Panc1 (cell line): ENCODE results near the gene SH3D21. TPM values are rescaled to one million over a fixed set of nuclear protein-coding genes. Genes with fewer than 3 reads are reported as not detected.

Source experiments
- ATAC-seq: fragments of 200-7000 bp; cut with Tn5 transposase; 2 replicates; pipeline ENCODE4 v1.9.1; 2020; ENCODE audit warnings: mild to moderate bottlenecking, moderate library complexity
- BruUV-seq: library from RNA; stranded (reverse); fragments of 400-500 nt; replicated peaks from 2 replicates; lab custom pipeline; 2021; lab: Mats Ljungman, UMichigan
- CTCF ChIA-PET: fragments of 300-600 bp; sonication (Branson Sonifier 250); formaldehyde crosslinking; loops from one replicate; lab custom pipeline; 2022; ENCODE audit warnings: antibody characterized with exemption; lab: Charles Lee
- POLR2A ChIA-PET: fragments of 300-600 bp; sonication (Branson Sonifier 250); formaldehyde crosslinking; loops from one replicate; lab custom pipeline; 2022; ENCODE audit warnings: antibody characterized with exemption; lab: Charles Lee
- DNase-seq: peaks from one replicate; pipeline ENCODE4 v3.0.0-alpha.2; 2010; ENCODE audit warnings: low read depth, low spot score
- H3K27ac ChIP-seq: 2 replicates; pipeline ENCODE4 v1.5.1; 2011; ENCODE audit warnings: mild to moderate bottlenecking, low read length, inconsistent platforms
- H3K27me3 ChIP-seq: fragments of 200-500 bp; sonication (Bioruptor generic); 2 replicates; pipeline ENCODE4 v1.6.0; 2014; ENCODE audit warnings: low read length, inconsistent platforms; ENCODE audit not compliant: control insufficient read depth, insufficient read depth
- H3K36me3 ChIP-seq: fragments of 200-500 bp; sonication (Bioruptor generic); 2 replicates; pipeline ENCODE4 v1.5.1; 2014; ENCODE audit warnings: inconsistent platforms, mild to moderate bottlenecking, low read length, moderate library complexity; ENCODE audit not compliant: control insufficient read depth, insufficient read depth
- H3K4me1 ChIP-seq: 2 replicates; pipeline ENCODE4 v1.5.1; 2011; ENCODE audit warnings: inconsistent platforms, mild to moderate bottlenecking, low read length, moderate library complexity; ENCODE audit not compliant: control insufficient read depth, insufficient read depth
- H3K4me3 ChIP-seq, 2 experiments: 2 replicates each; pipeline ENCODE4 v1.5.1; 2011 to 2012; ENCODE audit warnings: low read depth in 2 of 2, low read length in 2 of 2, mild to moderate bottlenecking in 2 of 2, inconsistent platforms in 1 of 2, moderate library complexity in 1 of 2
- H3K9me3 ChIP-seq: fragments of 200-500 bp; sonication (Bioruptor generic); 2 replicates; pipeline ENCODE4 v1.5.1; 2014; ENCODE audit warnings: low read depth, mild to moderate bottlenecking, inconsistent platforms, low read length, moderate library complexity; ENCODE audit not compliant: control insufficient read depth, insufficient read depth
- POLR2AphosphoS5 ChIP-seq: IDR thresholded peaks from 2 replicates; pipeline ENCODE4 v1.6.1; 2012; ENCODE audit warnings: mild to moderate bottlenecking, low read depth, low read length, moderate library complexity
- SIN3A ChIP-seq: IDR thresholded peaks from 2 replicates; pipeline ENCODE4 v1.6.1; 2012; ENCODE audit warnings: low read depth, mild to moderate bottlenecking, low read length, moderate library complexity, borderline replicate concordance; ENCODE audit not compliant: insufficient read depth
- TCF7L2 ChIP-seq: IDR thresholded peaks from 2 replicates; pipeline ENCODE4 v1.6.1; 2011; ENCODE audit warnings: mild to moderate bottlenecking, low read depth, low read length, inconsistent platforms
- in situ Hi-C: cut with HindIII; loops from 2 replicates; pipeline ENCODE4 v1.10.0; 2016; ENCODE audit warnings: low sequenced_read_pairs, low pct_unique_long_range_greater_than_20kb
- intact Hi-C: fragments of 100-400 bp; cut with micrococcal nuclease; formaldehyde crosslinking; loops from one replicate; pipeline ENCODE4 v1.10.0; 2022; ENCODE audit not compliant: unreplicated experiment
- total RNA-seq: library from RNA; stranded (reverse); gene quantifications from one replicate; pipeline ENCODE4 v1.2.1, GENCODE V29; 2021; ENCODE audit not compliant: unreplicated experiment
- TF ChIP-seq, protein P1 (sequence below): fragments of 450-650 bp; IDR thresholded peaks from 2 replicates; pipeline ENCODE4 v1.5.1; 2017; ENCODE audit warnings: mild to moderate bottlenecking
- TF ChIP-seq, protein P2 (sequence below), 2 experiments: IDR thresholded peaks; 2 replicates each; pipeline ENCODE4 v1.6.1; 2011 to 2012; ENCODE audit warnings: low read depth in 2 of 2, control low read depth in 1 of 2, low read length in 1 of 2, mild to moderate bottlenecking in 1 of 2, moderate library complexity in 1 of 2; ENCODE audit not compliant: insufficient read depth in 1 of 2

Gene SH3D21
- total RNA-seq, 1 experiment from 2014 or later: 18.9 TPM

DNA sequence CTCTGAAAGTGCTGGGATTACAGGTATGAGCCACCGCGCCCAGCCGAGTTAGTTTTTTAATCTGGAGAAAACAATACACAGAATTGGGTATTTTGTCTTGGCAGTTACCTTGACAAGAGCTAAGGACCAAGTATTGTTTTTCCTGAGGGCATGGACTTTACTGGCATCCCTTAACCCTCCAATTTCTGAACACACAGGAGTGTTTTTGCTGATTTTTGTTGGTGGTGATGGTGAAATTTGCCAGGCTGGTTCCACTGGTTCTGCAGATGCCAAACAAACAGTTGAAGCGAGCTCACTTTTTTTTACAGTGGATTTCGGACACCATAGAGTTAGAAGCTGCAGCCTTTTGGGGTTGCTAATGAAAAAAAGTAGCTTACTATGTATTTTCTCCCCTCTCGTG lies 37.2 kb upstream of the SH3D21 start:
- H3K4me1 ChIP-seq: no peaks in the 10 kb centered on the region
- no peak for ATAC-seq
- POLR2A ChIA-PET: interaction anchor here (0.6 to 1.0 kb wide), 2 partner anchors 29 to 87 kb away, joined by 3 to 17 read pairs; no protein-coding TSS in a partner anchor
- H3K4me3 ChIP-seq: no peak overlapping the region
- peaks cover 5% of the 10 kb centered on the region; the same call in 1 of the 2 replicates for H3K36me3 ChIP-seq
- no peak for DNase-seq
- no peaks in the 10 kb centered on the region for H3K9me3 ChIP-seq
- no peak overlapping the region for H3K27ac ChIP-seq
- no TSS peak for BruUV-seq
- CTCF ChIA-PET: interaction anchor here (1.0 kb wide), 1 partner anchor 16 kb away, joined by 4 read pairs; no protein-coding TSS in a partner anchor
- in situ Hi-C loops: no loop called here
- H3K27me3 ChIP-seq: no peaks in the 10 kb centered on the region
- TF ChIP-seq, protein P1, sequence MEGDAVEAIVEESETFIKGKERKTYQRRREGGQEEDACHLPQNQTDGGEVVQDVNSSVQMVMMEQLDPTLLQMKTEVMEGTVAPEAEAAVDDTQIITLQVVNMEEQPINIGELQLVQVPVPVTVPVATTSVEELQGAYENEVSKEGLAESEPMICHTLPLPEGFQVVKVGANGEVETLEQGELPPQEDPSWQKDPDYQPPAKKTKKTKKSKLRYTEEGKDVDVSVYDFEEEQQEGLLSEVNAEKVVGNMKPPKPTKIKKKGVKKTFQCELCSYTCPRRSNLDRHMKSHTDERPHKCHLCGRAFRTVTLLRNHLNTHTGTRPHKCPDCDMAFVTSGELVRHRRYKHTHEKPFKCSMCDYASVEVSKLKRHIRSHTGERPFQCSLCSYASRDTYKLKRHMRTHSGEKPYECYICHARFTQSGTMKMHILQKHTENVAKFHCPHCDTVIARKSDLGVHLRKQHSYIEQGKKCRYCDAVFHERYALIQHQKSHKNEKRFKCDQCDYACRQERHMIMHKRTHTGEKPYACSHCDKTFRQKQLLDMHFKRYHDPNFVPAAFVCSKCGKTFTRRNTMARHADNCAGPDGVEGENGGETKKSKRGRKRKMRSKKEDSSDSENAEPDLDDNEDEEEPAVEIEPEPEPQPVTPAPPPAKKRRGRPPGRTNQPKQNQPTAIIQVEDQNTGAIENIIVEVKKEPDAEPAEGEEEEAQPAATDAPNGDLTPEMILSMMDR: no peak
- TF ChIP-seq, protein P2, sequence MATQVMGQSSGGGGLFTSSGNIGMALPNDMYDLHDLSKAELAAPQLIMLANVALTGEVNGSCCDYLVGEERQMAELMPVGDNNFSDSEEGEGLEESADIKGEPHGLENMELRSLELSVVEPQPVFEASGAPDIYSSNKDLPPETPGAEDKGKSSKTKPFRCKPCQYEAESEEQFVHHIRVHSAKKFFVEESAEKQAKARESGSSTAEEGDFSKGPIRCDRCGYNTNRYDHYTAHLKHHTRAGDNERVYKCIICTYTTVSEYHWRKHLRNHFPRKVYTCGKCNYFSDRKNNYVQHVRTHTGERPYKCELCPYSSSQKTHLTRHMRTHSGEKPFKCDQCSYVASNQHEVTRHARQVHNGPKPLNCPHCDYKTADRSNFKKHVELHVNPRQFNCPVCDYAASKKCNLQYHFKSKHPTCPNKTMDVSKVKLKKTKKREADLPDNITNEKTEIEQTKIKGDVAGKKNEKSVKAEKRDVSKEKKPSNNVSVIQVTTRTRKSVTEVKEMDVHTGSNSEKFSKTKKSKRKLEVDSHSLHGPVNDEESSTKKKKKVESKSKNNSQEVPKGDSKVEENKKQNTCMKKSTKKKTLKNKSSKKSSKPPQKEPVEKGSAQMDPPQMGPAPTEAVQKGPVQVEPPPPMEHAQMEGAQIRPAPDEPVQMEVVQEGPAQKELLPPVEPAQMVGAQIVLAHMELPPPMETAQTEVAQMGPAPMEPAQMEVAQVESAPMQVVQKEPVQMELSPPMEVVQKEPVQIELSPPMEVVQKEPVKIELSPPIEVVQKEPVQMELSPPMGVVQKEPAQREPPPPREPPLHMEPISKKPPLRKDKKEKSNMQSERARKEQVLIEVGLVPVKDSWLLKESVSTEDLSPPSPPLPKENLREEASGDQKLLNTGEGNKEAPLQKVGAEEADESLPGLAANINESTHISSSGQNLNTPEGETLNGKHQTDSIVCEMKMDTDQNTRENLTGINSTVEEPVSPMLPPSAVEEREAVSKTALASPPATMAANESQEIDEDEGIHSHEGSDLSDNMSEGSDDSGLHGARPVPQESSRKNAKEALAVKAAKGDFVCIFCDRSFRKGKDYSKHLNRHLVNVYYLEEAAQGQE (IDR thresholded peaks at IDR 0.05; ENCODE audit: insufficient read depth in 1 of 2, low read depth in 2 of 2, low read length in 1 of 2): no peak
- no peak for TF ChIP-seq POLR2AphosphoS5
- no peak for TF ChIP-seq TCF7L2
- no peak for TF ChIP-seq SIN3A
- intact Hi-C loops: no loop called here

DNA sequence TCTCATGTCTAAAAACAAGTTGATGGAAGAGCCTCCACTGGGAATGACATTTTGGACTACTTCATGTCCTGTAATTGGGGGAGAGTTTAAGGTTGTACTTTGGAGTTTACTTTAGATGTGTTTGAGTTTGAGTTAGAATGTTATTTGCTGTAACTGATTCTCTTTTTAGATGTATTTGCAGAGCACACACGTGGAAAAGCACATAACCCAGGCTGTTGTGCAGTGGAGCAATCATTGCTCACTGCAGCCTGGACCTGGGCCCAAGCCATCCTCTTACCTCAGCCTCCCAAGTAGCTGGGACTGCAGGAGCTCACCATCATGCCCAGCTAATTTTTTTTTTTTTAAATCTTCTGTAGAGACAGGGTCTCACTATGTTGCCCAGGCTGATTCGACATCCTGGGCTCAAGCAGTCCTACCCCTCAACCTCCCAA lies 36.7 kb upstream of the SH3D21 start:
- TF ChIP-seq, protein P1: no peak
- TF ChIP-seq, protein P2 (IDR thresholded peaks at IDR 0.05; ENCODE audit: insufficient read depth in 1 of 2, low read depth in 2 of 2, low read length in 1 of 2): no peak
- TF ChIP-seq SIN3A (no peak), POLR2AphosphoS5 (no peak), TCF7L2 (no peak)
- H3K36me3 ChIP-seq: peaks cover 5% of the 10 kb centered on the region; the same call in 1 of the 2 replicates
- no TSS peak for BruUV-seq
- H3K4me1 ChIP-seq: no peaks in the 10 kb centered on the region
- ChIA-PET POLR2A (interaction anchor here (1.0 kb wide), 1 partner anchor 28 kb away, joined by 17 read pairs; no protein-coding TSS in a partner anchor), CTCF (interaction anchor here (0.7 to 1.0 kb wide), 2 partner anchors 16 to 87 kb away, joined by 4 read pairs; no protein-coding TSS in a partner anchor)
- in situ Hi-C loops (no loop called here), intact Hi-C loops (no loop called here)
- ATAC-seq: no peak
- H3K9me3 ChIP-seq: no peaks in the 10 kb centered on the region
- H3K27ac ChIP-seq: no peak overlapping the region
- no peak overlapping the region for H3K4me3 ChIP-seq
- no peak for DNase-seq
- H3K27me3 ChIP-seq: no peaks in the 10 kb centered on the region
